ENCODE results near the gene OTOS.

The OTOS gene

GRCh38 chr2:240166761-240167587 is 26.5 kb upstream of the OTOS start:
- DNase-seq = no peak

- DNase-seq = no peak
These were observed 25.7 kb upstream of the OTOS start for GRCh38 chr2:240166191-240166590.

- no peak for DNase-seq
These were observed 25.2 kb upstream of the OTOS start for GRCh38 chr2:240165661-240166060.

GRCh38 chr2:240165034-240165433 is 24.6 kb upstream of the OTOS start:
- DNase-seq = no peak

GRCh38 chr2:240164586-240164985 is 24.1 kb upstream of the OTOS start:
- DNase-seq = no peak

GRCh38 chr2:240163844-240164574 is 23.6 kb upstream of the OTOS start:
- no peak for DNase-seq

- DNase-seq = no peak
These were observed 22.7 kb upstream of the OTOS start for GRCh38 chr2:240162939-240163714.

GRCh38 chr2:240162531-240162930 is 22.1 kb upstream of the OTOS start:
- DNase-seq = no peak

GRCh38 chr2:240162032-240162431 is 21.6 kb upstream of the OTOS start:
- no peak for DNase-seq

GRCh38 chr2:240161087-240161750 is 20.8 kb upstream of the OTOS start:
- no peak for DNase-seq

GRCh38 chr2:240160291-240161086 is 20.0 kb upstream of the OTOS start:
- no peak for DNase-seq

GRCh38 chr2:240159251-240159839 is 18.9 kb upstream of the OTOS start:
- no peak for DNase-seq

GRCh38 chr2:240157147-240157470 is 16.7 kb upstream of the OTOS start:
- DNase-seq = no peak

- no peak for DNase-seq
These were observed 16.1 kb upstream of the OTOS start for GRCh38 chr2:240156435-240157146.

- DNase-seq = no peak
These were observed 15.4 kb upstream of the OTOS start for GRCh38 chr2:240155745-240156390.

GRCh38 chr2:240155048-240155744 is 14.7 kb upstream of the OTOS start:
- DNase-seq = no peak

GRCh38 chr2:240154606-240155005 is 14.1 kb upstream of the OTOS start:
- no peak for DNase-seq

- no peak for DNase-seq
These were observed 13.0 kb upstream of the OTOS start for GRCh38 chr2:240153418-240153817.

- DNase-seq = no peak
These were observed 11.1 kb upstream of the OTOS start for GRCh38 chr2:240151477-240152031.
